Skeletal muscle tissue (tissue), 4 donors: Measurements from ENCODE around the gene PLCD3. TPM values are rescaled to one million over a fixed set of nuclear protein-coding genes. Genes with fewer than 3 reads are reported as not detected.
"Not testable (repeated sequence)": the region's sequence is repeated elsewhere in the genome, so short reads cannot be mapped to it uniquely, and the experiment has no call there.

ENCODE experiments used
- H3K27ac ChIP-seq: one replicate; pipeline ENCODE4 v1.7.0; 2013; ENCODE audit warnings: mild to moderate bottlenecking, low read depth, low read length, inconsistent platforms
- H3K27me3 ChIP-seq, 3 donors: one replicate each; pipeline ENCODE4 v1.7.0; 2013; ENCODE audit warnings: low read length in 3 of 3; ENCODE audit not compliant: control insufficient read depth in 3 of 3, insufficient read depth in 3 of 3
- H3K36me3 ChIP-seq, 3 donors: one replicate each; pipeline ENCODE4 v1.7.0; 2013; ENCODE audit warnings: low read length in 3 of 3; ENCODE audit not compliant: control insufficient read depth in 3 of 3, insufficient read depth in 3 of 3
- H3K4me1 ChIP-seq, 3 donors: one replicate each; pipeline ENCODE4 v1.7.0; 2013; ENCODE audit warnings: low read length in 3 of 3, mild to moderate bottlenecking in 3 of 3; ENCODE audit not compliant: control insufficient read depth in 3 of 3, insufficient read depth in 3 of 3
- H3K4me3 ChIP-seq, 3 donors: one replicate each; pipeline ENCODE4 v1.7.0; 2013; ENCODE audit warnings: low read length in 3 of 3
- H3K9ac ChIP-seq, 3 donors: one replicate each; pipeline ENCODE4 v1.7.0; 2013; ENCODE audit warnings: low read length in 3 of 3, mild to moderate bottlenecking in 3 of 3, moderate library complexity in 2 of 3, low read depth in 1 of 3
- H3K9me3 ChIP-seq, 3 donors: one replicate each; pipeline ENCODE4 v1.7.0; 2013; ENCODE audit warnings: low read length in 3 of 3; ENCODE audit not compliant: control insufficient read depth in 3 of 3
- total RNA-seq: library from RNA; depleted of rRNA; stranded (reverse); fragments of >200 nt; gene quantifications from one replicate; pipeline ENCODE4 v1.2.3, GENCODE V29; 2014
- donor health status: Osteomylitis.

PLCD3 gene
- total RNA-seq, 1 donor from 2014 or later: 12.0 TPM

- Histone ChIP-seq H3K27ac (peak overlapping the region; percentile 89), H3K36me3 (no peaks in the 10 kb centered on the region), H3K4me1 (peaks cover 67 to 72% (median 71%) of the 10 kb centered on the region in 3 donors), H3K9me3 (no peaks in the 10 kb centered on the region), H3K9ac (peak overlapping the region in 2 of 3 donors; percentile 48 to 96), H3K4me3 (peak overlapping the region in 1 of 3 donors; percentile 35), H3K27me3 (no peaks in the 10 kb centered on the region)
These were observed 3.3 kb downstream of the PLCD3 start for GRCh38 chr17:45128989-45129388.

- Histone ChIP-seq H3K4me3 (peak overlapping the region in 2 of 3 donors; percentile 52 to 65), H3K9ac (peak overlapping the region; percentile 65 to 96 (median 74)), H3K9me3 (no peaks in the 10 kb centered on the region), H3K4me1 (peaks cover 71 to 78% (median 78%) of the 10 kb centered on the region in 3 donors), H3K36me3 (no peaks in the 10 kb centered on the region), H3K27ac (peak overlapping the region; percentile 89), H3K27me3 (no peaks in the 10 kb centered on the region)
These were observed 4.0 kb downstream of the PLCD3 start for GRCh38 chr17:45128331-45128730.

GRCh38 chr17:45127548-45128300 is 4.6 kb downstream of the PLCD3 start:
- H3K9ac ChIP-seq: peak overlapping the region; percentile 65 to 96 (median 74)
- no peaks in the 10 kb centered on the region for H3K9me3 ChIP-seq
- H3K27me3 ChIP-seq: no peaks in the 10 kb centered on the region
- H3K4me3 ChIP-seq: peak overlapping the region; percentile 31 to 65 (median 52)
- H3K4me1 ChIP-seq: peaks cover 70 to 78% (median 74%) of the 10 kb centered on the region in 3 donors
- peak overlapping the region; percentile 89 for H3K27ac ChIP-seq
- no peaks in the 10 kb centered on the region for H3K36me3 ChIP-seq

GRCh38 chr17:45127207-45127547 is 5.1 kb downstream of the PLCD3 start:
- Histone ChIP-seq H3K4me3 (peak overlapping the region; percentile 31 to 52 (median 52)), H3K4me1 (peaks cover 73 to 80% (median 76%) of the 10 kb centered on the region in 3 donors), H3K27ac (peak overlapping the region; percentile 89), H3K36me3 (no peaks in the 10 kb centered on the region), H3K9me3 (no peaks in the 10 kb centered on the region), H3K9ac (peak overlapping the region; percentile 65 to 96 (median 74)), H3K27me3 (no peaks in the 10 kb centered on the region)

GRCh38 chr17:45125509-45125908 is 6.8 kb downstream of the PLCD3 start:
- Histone ChIP-seq H3K9me3 (no peaks in the 10 kb centered on the region), H3K4me1 (peaks cover 60 to 72% (median 63%) of the 10 kb centered on the region in 3 donors), H3K27me3 (no peaks in the 10 kb centered on the region), H3K27ac (no peak overlapping the region), H3K36me3 (no peaks in the 10 kb centered on the region), H3K4me3 (no peak overlapping the region), H3K9ac (no peak overlapping the region)

GRCh38 chr17:45124797-45125122 is 7.6 kb downstream of the PLCD3 start:
- H3K27me3 ChIP-seq, H3K9me3 ChIP-seq, H3K4me3 ChIP-seq, H3K36me3 ChIP-seq: not testable (repeated sequence)
- peak overlapping the region in 2 of 3 donors; percentile 20 to 33 for H3K9ac ChIP-seq
- peak overlapping the region; percentile 51 for H3K27ac ChIP-seq
- H3K4me1 ChIP-seq: peaks cover 52 to 64% (median 55%) of the 10 kb centered on the region in 3 donors

- Histone ChIP-seq H3K9ac (peak overlapping the region in 2 of 3 donors; percentile 20 to 33), H3K9me3 (no peaks in the 10 kb centered on the region), H3K4me1 (peaks cover 46 to 58% (median 49%) of the 10 kb centered on the region in 3 donors), H3K27me3 (no peaks in the 10 kb centered on the region), H3K27ac (peak overlapping the region; percentile 51), H3K36me3 (peaks cover 11 to 12% (median 12%) of the 10 kb centered on the region in 3 donors), H3K4me3 (peak overlapping the region in 1 of 3 donors; percentile 14)
These were observed 8.2 kb downstream of the PLCD3 start for GRCh38 chr17:45123930-45124796.

GRCh38 chr17:45123076-45123770 is 9.1 kb downstream of the PLCD3 start:
- H3K36me3 ChIP-seq: peaks cover 16 to 20% (median 19%) of the 10 kb centered on the region in 3 donors
- no peak overlapping the region for H3K9ac ChIP-seq
- H3K9me3 ChIP-seq: no peaks in the 10 kb centered on the region
- H3K4me1 ChIP-seq: peaks cover 37 to 49% (median 40%) of the 10 kb centered on the region in 3 donors
- H3K27me3 ChIP-seq: no peaks in the 10 kb centered on the region
- H3K27ac ChIP-seq: peak overlapping the region; percentile 51
- no peak overlapping the region for H3K4me3 ChIP-seq

- H3K9me3 ChIP-seq: no peaks in the 10 kb centered on the region
- no peak overlapping the region for H3K9ac ChIP-seq
- no peak overlapping the region for H3K27ac ChIP-seq
- peaks cover 19 to 32% (median 22%) of the 10 kb centered on the region in 3 donors for H3K4me1 ChIP-seq
- peaks cover 31 to 36% (median 31%) of the 10 kb centered on the region in 3 donors for H3K36me3 ChIP-seq
- no peak overlapping the region for H3K4me3 ChIP-seq
- H3K27me3 ChIP-seq: no peaks in the 10 kb centered on the region
These were observed 11.3 kb downstream of the PLCD3 start for GRCh38 chr17:45121055-45121454.
